HG02678 (cell line): Measurements from ENCODE around the gene SPATA6.

Experiments used
- ATAC-seq: cut with Tn5 transposase; IDR thresholded peaks from one replicate; pipeline ENCODE4 v1.9.1; 2021; ENCODE audit warnings: mild to moderate bottlenecking, moderate library complexity; ENCODE audit not compliant: unreplicated experiment

SPATA6 gene

GRCh38 chr1:48258106-48258505 is 213.9 kb downstream of the SPATA6 start:
- ATAC-seq = no peak

- ATAC-seq = no peak
These were observed 217.8 kb downstream of the SPATA6 start for GRCh38 chr1:48254254-48254653.

GRCh38 chr1:48251821-48252220 is 220.2 kb downstream of the SPATA6 start:
- no peak for ATAC-seq

GRCh38 chr1:48251323-48251722 is 220.7 kb downstream of the SPATA6 start:
- ATAC-seq = no peak

- ATAC-seq = no peak
These were observed 221.4 kb downstream of the SPATA6 start for GRCh38 chr1:48250572-48250971.

GRCh38 chr1:48249868-48250267 is 222.1 kb downstream of the SPATA6 start:
- no peak for ATAC-seq

- no peak for ATAC-seq
These were observed 223.6 kb downstream of the SPATA6 start for GRCh38 chr1:48248356-48248755.

- ATAC-seq = no peak
These were observed 225.3 kb downstream of the SPATA6 start for GRCh38 chr1:48246727-48247126.
